ENCODE data around the gene PLA2G4A.

Gene PLA2G4A

DNA sequence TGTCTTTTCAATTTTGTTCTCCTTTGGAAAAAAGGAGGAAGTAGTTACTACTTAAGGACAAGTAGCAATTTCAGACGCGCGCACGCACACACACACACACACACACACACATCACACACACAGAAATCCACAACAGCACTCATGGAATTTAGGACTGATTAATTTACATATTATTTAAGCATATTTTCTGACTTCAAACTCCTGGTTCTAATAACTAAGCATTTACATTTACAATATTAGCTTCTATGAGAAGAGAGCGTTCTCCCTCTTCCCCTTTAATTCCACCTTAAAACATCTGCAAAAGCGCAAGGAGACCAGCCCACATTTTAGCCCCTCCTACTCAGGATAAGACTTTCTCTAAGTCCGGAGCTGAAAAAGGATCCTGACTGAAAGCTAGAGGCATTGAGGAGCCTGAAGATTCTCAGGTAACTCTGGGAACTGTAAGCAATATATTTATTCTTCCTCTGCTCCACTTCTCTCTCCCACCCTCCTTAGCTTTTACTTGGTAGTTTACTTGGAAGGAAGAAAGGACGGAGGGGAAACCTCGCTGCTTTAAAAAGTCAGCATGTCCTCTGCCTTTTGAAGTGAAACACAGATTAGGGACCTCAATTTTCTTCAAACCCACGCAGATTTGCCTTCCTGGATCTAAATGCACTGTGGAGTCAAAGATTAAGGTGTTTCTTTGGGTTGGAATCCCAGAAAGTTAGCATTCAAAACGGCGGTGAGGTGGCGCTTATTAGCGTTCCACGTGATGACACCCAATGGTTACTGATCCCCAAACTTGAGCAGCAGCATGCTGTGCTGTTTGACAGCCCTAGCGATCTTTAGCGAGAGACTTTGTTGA lies at the start of gene PLA2G4A:
Gene PLA2G4A (plus strand): TSS at position 339 of the 844 bp plus-strand sequence. CDS start 25,406 bp downstream, outside the sequence.
- DNase-seq (ENCODE audit: low read depth) = no peak

DNA sequence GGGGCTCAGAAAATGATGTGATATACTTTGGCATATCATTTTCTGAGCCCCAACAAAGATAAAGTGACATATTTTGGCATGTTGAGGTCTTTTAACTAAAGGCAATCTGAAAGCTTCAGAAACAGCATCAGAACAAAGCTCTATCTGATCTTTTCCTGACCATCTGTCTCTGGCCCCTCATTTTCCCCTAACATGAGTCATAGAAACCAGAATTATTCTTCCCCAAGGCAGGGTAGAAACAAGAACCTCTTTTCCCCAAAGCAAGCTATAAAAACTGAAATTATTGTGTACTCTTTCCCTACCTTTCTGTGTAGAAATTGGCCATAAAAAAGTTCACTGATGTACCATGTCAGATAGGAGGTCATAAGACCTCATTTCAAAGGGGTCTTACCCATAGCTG lies 48.7 kb upstream of the PLA2G4A start:
- DNase-seq (ENCODE audit: low read depth) = no peak

DNA sequence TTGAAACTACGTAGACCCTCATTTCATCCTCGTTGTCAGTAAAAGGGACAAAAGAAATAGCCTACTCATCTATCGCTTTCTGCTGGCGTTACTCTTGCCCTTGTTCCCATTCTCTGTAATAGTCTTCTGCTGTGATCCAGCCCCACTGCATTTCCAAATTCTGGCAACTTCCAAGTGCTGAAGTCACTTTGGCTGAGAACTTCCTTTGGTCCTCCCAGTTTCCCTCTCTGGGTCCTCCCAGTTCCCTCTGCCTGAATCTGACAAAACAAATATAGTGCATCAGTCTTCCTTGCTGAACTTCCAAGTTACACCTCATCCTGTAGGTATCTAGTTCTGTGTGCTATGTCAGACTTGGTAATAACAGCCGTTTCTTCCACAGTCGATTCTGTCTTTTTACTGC lies 47.0 kb upstream of the PLA2G4A start:
- DNase-seq (ENCODE audit: low read depth) = no peak

DNA sequence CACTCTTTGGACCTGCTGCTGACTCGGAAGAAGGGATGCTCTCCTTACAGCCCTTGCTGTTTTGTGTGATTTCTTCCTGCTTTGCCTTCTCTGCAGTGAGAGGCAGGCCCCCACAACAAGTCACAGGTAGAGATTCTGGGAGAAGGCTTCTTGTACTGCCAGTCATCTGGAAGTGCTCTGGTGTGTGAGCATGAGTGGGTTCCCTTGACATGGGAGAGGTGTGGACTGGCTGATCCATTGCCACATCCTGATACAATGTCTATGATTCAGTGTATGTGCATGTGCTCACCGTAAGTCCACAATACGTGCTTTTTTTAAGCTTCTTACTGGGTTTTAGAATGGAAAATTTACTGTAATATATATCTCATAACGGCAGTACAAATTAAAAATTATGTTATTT lies 46.0 kb upstream of the PLA2G4A start:
- DNase-seq (ENCODE audit: low read depth) = no peak

DNA sequence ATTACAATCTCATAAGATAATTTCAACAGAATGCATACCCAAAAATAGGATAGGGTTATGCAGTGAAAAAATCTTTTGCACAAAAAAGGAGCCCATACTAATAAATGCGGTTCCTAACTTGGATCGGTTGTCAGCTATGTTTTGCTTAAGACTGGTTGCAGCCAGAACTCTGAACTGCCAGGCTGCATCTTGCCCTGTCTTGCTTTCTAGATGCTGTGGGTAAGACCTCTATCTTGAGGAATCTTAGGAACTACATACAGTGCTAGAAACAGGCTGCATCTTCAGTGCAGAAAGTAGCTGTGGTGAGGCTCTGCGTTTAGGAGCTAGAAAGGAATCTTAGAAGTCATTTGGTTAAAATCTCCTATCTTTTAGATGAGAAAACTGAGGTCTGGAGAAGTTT lies 45.6 kb upstream of the PLA2G4A start:
- DNase-seq (ENCODE audit: low read depth) = no peak

DNA sequence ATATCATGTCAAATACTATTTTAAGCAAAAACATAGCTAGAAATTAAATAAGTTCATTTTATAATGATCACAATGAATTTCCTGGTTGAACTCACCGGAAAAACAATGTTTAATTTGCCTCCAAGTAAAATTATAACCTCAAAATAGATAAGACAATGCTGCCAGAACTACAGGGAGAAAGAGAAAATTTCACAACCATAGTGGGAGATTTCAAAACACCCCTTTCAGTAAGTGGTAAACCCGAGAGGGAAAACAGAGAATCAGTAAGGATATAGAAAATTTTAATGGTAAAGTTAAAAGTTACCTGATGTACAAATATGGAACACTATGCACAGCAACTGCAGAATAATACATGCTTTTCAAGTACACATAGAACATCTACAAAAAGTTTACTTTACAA lies 43.2 kb upstream of the PLA2G4A start:
- DNase-seq (ENCODE audit: low read depth) = no peak

DNA sequence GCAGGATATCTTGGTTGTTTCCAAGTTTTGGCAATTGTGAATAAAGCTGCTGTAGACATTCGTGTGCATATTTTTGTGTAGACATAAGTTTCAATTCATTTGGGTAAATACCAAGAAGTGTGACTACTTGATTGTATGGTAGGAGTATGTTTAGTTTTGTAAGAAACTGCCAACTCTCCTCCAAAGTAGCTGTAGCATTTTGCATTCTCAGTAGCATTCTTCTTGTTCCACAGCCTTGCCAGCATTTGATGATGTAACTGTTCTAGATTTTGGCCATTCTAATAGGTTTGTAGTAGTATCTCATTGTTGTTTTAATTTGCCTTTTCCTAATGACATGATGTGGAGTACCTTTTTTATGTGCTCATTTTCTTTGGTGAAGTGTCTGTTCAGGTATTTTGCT lies 38.6 kb upstream of the PLA2G4A start:
- no peak for DNase-seq (ENCODE audit: low read depth)

DNA sequence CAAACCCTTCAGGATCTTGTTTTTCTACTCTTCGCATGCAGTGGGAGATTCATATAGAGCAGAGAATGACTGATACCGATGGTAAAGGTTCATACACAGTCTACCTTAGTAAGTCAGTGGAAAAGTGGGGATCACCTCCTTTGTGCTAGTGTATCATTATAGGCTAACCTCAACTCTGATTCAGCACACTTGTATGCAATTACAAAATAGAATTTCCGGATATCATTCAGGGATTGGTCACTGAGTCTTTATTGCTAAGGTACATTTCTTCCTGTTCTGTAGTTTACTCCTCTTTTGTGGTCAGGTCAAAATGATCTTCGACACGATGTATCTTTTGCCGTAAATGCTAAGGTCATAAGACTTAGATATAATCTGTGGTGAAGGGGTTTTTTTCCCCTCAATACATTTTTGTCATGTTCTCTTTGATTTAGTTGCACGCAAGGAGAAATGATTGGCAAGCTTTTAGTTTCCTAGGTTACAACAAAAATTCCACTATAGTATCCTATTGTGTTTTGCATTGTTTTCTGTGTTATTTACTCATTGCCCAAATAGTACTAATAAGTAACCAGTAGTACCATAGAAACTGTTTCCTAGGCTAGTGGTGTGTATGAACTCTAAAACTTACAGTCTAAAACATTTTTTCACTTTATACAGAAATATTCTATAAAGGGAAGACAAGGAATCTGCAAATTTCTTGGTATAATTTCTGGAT lies 35.7 kb upstream of the PLA2G4A start:
- DNase-seq (ENCODE audit: low read depth) = no peak

DNA sequence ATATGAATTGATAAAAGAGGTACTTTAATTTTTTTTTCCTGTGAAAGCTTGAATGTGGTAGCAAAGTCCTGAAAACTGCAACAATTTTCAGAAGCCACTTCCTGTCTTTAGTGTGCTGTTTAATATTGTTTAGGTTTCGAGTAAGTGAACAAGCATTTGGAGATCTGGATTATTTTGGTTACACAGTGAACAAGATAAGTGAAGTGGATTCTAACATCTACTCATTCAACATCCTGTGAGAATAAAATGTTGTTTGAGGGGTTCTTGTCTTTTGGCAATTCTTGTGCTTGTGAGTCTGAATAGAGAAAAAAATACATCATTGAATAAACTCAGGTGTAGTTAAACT lies 35.2 kb upstream of the PLA2G4A start:
- no peak for DNase-seq (ENCODE audit: low read depth)

DNA sequence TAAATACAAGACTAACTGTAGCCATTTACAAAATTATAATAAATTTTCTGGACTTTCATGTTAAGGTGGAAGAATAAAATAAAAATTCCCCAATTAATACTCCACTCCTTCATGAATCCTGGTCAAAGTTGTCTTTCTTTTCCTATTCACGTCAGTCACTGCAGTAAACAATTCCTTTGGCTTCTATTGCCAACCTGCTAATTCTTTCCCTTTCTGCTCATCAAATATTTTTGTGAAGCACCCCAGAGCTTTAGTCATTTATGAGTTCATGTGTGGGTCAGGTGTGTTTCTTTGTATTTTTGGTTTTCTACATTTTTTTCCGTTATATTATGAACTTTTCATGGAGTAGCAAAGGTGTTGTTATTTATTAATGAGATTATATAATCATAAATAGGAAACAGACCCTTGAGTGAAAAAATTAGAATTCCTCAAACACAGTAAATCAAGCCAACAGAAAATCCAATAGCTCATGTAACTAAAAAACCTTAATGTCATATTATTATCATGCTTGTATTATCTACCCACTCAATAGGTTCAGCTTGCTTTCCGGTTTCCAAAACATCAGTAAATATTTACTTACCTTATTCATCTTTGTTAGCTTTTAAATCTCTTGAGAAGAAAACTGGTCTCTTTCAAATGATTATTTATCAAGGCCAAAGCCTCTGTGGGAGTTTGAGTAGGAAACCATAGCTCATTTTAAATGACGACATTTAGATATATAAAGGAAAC lies 29.6 kb upstream of the PLA2G4A start:
- DNase-seq (ENCODE audit: low read depth) = no peak

DNA sequence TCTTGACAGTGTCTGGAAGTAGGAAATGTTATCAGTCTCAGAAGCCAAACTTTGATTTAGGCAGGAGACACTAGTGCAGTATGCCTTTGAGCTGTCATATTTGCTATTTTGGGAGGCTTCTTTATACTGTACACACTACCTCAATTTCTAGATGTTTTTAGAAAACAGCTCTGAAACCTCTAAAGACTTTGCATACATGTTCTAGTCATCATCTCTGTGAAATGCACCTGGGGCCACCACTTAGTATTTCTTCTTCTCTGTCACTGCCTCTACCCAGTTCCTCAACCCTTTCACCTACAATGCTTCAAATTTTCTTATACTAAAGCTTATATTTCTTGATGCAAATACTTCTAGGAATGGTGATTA lies 29.1 kb upstream of the PLA2G4A start:
- DNase-seq (ENCODE audit: low read depth) = no peak

DNA sequence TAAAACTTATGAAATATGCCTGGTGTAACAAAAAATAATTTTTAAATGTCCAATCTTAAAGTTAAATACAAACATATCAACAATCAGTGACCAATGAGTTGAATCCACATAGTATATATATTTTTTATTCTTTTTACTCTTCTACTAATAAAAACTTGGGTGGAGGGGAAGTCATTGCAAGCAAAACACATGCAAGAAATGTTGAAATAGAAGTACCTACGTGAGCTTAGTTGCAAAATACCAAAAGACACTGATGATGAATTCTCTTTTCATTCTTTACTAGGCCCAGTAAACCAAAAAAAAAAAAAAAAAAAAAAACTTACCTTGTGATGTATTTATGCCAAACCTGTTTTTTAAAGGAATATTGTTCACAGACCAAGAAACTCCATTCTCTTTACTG lies 26.4 kb upstream of the PLA2G4A start:
- DNase-seq (ENCODE audit: low read depth) = no peak

DNA sequence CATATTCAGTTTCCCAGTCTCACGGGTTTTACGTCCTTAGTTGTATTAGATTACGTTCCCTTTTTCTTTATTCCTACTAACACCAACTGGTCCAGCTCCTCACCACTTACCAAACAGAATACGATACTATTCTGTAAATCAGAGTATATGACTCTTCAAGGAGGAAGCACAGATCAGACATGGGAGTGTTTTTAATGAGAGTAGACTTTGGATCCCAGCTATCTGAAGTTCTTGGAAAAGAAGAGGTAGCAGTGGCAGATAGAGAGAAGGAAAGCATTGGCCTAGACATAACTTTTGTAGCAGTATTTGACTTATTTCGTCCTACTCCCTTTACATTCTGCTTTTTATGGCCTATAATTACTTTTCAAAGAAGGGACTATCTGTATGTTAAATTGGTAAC lies 24.1 kb upstream of the PLA2G4A start:
- DNase-seq (ENCODE audit: low read depth) = no peak

DNA sequence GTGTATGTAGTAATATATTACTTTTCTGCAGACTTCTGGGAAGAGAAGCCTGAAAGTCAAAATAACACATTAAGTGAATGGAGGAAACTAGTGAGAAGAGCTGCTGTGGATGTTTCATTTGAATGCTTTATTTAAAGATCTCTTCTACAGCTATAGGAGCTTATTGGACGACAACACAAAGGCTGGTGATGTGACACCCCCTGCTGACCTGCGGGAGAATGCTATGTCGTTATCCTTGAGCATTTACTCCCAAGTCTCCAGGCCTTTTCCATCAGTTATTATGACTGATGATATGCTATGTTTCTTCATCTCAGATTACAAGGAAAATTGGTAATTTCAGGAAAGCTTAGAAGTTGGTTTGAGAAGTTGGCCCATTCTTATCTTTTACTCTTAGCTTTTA lies 22.3 kb upstream of the PLA2G4A start:
- DNase-seq (ENCODE audit: low read depth) = no peak

DNA sequence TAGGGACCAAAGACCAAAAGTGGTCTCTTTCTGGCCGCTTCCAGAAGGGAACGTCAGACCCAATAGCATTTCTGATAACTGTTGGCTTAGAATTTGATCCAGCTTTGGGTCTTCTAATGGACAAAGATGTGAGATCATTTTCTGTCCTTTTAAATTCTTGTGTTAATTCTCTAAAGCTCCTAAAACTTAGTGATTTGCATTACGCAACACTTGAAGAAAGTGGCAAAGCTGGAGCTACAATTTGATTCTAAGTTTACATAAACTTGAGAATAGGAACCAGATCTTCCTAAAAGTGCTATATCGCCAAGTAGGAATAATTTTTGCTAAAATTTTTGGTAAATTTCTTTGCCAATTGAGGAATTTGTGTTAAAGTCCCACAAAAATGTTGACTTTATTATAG lies 21.6 kb upstream of the PLA2G4A start:
- no peak for DNase-seq (ENCODE audit: low read depth)

DNA sequence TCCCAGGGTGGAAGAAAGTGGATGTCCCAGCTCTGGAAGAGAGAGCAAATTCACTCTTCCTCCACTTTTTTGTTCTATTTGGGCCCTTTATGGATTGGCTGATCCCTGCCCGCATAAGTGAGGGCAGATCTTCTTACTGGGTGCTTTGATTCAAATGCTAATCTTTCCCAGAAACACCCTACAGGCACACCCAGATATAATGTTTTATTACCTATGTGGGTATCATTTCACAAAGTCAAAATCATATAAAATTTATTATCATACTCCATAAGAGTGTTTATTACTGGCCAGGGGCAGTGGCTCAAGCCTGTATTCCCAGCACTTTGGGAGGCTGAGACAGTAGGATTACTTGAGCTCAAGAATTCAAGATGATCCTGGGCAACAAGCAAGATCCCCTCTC lies 16.9 kb upstream of the PLA2G4A start:
- no peak for DNase-seq (ENCODE audit: low read depth)

DNA sequence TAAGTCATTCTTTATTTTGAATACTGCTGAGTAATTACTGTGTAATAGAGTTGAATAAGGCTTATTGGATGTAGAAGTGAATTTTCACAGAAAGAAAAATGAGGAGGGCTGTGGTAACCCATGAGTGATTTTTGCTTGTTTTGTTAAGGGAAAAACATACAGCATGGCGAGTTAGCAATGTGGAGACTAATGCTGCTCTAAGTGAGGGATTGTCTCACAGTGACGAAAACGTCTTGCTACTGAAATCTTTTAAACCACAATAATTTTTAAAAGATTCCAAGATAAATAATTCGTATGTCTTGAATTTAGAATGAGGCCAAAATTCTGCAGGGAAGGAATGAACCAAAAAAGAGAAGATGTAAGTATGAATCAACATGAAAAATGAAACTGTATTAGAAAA lies 16.2 kb upstream of the PLA2G4A start:
- no peak for DNase-seq (ENCODE audit: low read depth)

DNA sequence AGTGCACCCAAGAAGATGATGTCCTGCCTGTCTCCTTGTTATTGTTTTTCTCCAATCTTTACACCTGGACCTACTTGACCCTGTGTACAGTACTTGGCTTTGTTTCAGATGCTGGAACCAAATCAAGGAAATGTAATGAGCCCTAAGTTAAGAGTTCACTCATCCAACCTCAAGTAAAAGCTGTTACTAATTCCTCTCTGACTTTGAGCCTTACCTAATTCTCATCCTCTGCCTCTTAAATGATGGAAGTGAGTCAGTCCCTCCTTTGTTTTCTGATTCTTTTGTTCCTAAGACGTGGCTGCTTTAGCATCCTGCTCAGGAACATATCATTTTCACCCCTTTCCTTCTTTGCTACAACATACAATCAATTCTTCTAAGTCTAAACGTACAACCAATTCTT lies 15.3 kb upstream of the PLA2G4A start:
- DNase-seq (ENCODE audit: low read depth) = no peak

DNA sequence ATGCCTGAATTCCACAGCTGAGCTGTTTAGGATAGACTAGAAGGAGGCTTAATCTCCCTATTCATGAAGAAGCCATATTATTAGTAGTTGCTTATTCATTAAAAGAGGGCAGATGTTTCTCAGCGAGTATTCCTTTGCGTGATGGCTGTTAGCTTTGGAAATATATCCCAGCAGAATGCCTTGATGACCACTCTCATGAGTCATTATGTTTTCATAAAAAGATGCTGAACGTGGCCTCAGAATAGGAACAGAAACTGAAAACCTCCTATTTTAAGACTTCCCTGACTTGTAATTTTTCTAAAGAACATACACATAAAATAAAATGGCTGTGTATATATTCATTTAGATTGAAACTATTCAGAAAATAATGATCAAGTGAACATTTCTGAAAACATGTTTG lies 9.6 kb upstream of the PLA2G4A start:
- no peak for DNase-seq (ENCODE audit: low read depth)

DNA sequence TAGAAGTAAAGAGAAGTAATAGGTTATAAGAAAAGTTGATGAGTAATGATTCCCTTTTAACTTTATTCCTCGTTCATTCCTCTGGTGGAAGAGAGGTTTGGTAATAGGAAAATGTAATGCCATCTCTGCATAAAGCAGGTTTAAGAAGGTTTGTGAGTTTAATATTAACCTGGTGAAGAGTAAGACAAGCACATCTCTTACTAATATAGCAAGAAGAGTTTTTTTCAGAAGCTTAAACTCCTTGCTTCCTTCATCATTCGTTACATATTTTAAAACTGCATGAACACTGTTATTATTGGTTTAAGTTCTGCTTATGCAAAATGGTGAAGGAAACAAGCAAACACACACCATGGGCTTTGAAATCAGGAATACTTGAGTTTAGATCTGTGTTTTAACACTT lies 9.2 kb upstream of the PLA2G4A start:
- no peak for DNase-seq (ENCODE audit: low read depth)

DNA sequence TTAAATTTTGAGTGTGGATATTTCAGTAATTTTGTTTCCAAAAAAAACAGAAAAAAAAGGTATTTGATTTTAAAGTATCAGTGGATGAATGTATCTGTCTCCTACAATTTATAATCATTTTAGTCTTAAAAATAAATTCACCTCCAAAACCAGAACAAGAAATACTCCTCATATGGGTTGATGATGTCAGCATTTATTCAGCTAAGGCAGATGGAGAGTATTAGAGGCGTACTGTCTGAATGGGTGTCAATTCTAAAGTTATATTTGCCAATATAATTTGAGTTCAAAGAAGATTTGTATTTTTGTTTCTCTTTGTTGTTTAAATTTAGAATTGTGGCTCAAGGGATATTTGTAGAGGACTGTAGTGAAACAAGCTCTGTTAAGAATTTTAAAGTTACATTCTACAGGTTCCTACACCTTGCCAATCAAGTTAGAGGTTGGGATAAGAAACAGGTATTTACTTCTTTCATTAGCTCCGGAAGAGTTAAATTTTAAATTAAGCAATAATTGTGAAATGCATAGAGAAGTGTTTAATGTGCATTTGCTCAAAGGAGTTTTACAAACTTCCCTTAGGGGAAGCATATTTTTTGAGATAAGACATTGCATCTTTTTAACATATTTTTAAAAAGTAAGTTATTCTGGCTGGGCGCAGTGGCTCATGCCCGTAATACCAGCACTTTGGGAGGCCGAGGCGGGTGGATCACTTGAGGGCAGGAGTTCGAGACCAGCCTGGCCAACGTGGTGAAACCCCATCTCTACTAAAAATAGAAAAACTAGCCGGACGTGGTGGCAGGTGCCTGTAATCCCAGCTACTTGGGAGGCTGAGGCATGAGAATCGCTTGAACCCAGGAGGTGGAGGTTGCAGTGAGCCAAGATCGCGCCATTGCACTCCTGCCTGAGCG lies 1.2 kb downstream of the PLA2G4A start:
- DNase-seq (ENCODE audit: low read depth) = no peak

DNA sequence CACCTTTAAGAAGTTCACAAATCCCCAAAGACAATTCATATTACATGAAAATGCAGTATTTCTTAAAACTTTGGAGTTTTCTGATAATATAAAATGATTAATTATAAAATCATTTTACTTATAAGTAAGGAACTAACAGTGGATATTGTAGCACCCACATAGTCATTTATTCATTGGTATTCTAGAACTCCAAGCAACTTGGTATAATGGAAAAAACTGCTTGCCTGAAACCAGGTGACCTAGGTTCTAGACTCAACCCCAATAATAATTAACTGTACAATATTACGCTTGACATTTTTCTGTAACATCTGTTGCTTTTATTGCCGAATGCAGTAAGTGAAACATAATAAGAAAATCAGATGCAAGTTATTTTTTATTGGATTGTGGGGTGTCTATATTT lies 2.4 kb downstream of the PLA2G4A start:
- DNase-seq (ENCODE audit: low read depth) = no peak

Measured in activated T-helper 9 cell treated with anti-CD3 and anti-CD28 coated beads, Interleukin-2, amount 50 U/mL, for 16 hours (primary cell).